PFSK-1 (cell line): ENCODE results near the gene PCDH15.

Experiments
- REST ChIP-seq, 2 experiments: IDR thresholded peaks; 2 replicates each; pipeline versions ENCODE4 v1.6.1 to v1.8.0; 2011 to 2012; ENCODE audit warnings: low read depth in 2 of 2, low read length in 2 of 2, control low read depth in 1 of 2, inconsistent platforms in 1 of 2, mild to moderate bottlenecking in 1 of 2, moderate library complexity in 1 of 2; ENCODE audit not compliant: insufficient read depth in 1 of 2
- TAF1 ChIP-seq: IDR thresholded peaks from 2 replicates; pipeline ENCODE4 v1.6.1; 2012; ENCODE audit warnings: low read length, control low read depth, borderline replicate concordance; ENCODE audit not compliant: insufficient read depth

- no peak for TF ChIP-seq TAF1
- TF ChIP-seq REST (IDR thresholded peaks at IDR 0.05; ENCODE audit: insufficient read depth in 1 of 2, low read depth in 2 of 2, low read length in 2 of 2): no peak
Measured at GRCh38 chr10:53918755-53919154, 882.3 kb downstream of the PCDH15 start.
